Endothelial cell (in vitro differentiated cells): ENCODE data around the gene NXN. TPM values are rescaled to one million over a fixed set of nuclear protein-coding genes. Genes with fewer than 3 reads are reported as not detected.
"Not testable (repeated sequence)": the region's sequence is repeated elsewhere in the genome, so short reads cannot be mapped to it uniquely, and the experiment has no call there.

Source experiments
- DNase-seq: peaks from one replicate; pipeline ENCODE4 v3.0.0; 2021; ENCODE audit warnings: low spot score
- H3K27ac Mint-ChIP-seq: one replicate; pipeline ENCODE4 v1.8.0; 2021; ENCODE audit warnings: mixed read lengths, inconsistent platforms; ENCODE audit not compliant: unreplicated experiment
- H3K27me3 Mint-ChIP-seq: one replicate; pipeline ENCODE4 v1.8.0; 2021; ENCODE audit warnings: mild to moderate bottlenecking, moderate library complexity, mixed read lengths, inconsistent platforms; ENCODE audit not compliant: unreplicated experiment
- H3K36me3 Mint-ChIP-seq: one replicate; pipeline ENCODE4 v1.8.0; 2021; ENCODE audit warnings: mild to moderate bottlenecking, low read depth, mixed read lengths, inconsistent platforms; ENCODE audit not compliant: unreplicated experiment
- H3K4me1 Mint-ChIP-seq: one replicate; pipeline ENCODE4 v1.8.0; 2021; ENCODE audit warnings: mild to moderate bottlenecking, mixed read lengths, inconsistent platforms; ENCODE audit not compliant: unreplicated experiment
- H3K4me3 Mint-ChIP-seq: one replicate; pipeline ENCODE4 v1.8.0; 2021; ENCODE audit warnings: mild to moderate bottlenecking, mixed read lengths, inconsistent platforms; ENCODE audit not compliant: unreplicated experiment
- H3K9me3 Mint-ChIP-seq: one replicate; pipeline ENCODE4 v1.8.0; 2021; ENCODE audit warnings: mixed read lengths, inconsistent platforms; ENCODE audit not compliant: unreplicated experiment
- CTCF ChIP-seq: fragments of 200-600 bp; sonication (generic); IDR thresholded peaks from one replicate; pipeline ENCODE4 v1.5.0; 2021; ENCODE audit warnings: antibody characterized with exemption; ENCODE audit not compliant: unreplicated experiment
- total RNA-seq: library from RNA; stranded (reverse); fragmentation: NEBNext Ultra II Directional; extraction: Animal tissue kit (Norgen Biotek cat#: 25700); gene quantifications from one replicate; pipeline ENCODE4 v1.2.1, GENCODE V29; 2021; ENCODE audit not compliant: unreplicated experiment

Gene NXN
- total RNA-seq, 1 donor from 2014 or later, result 53.9 TPM

- TF ChIP-seq CTCF, result no peak
- H3K4me1 Mint-ChIP-seq, result peaks cover 31% of the 10 kb centered on the region
- DNase-seq, result no peak
- peaks cover 6% of the 10 kb centered on the region for H3K27me3 Mint-ChIP-seq
- H3K27ac Mint-ChIP-seq, result no peak overlapping the region
- H3K36me3 Mint-ChIP-seq, result peaks cover 4% of the 10 kb centered on the region
- peak overlapping the region; percentile 98 for H3K4me3 Mint-ChIP-seq
- no peaks in the 10 kb centered on the region for H3K9me3 Mint-ChIP-seq
Observed at GRCh38 chr17:977166-977565, 2.4 kb downstream of the NXN start.

GRCh38 chr17:976312-976711, 3.3 kb downstream of the NXN start:
- H3K9me3 Mint-ChIP-seq, result no peaks in the 10 kb centered on the region
- H3K27ac Mint-ChIP-seq, result no peak overlapping the region
- H3K4me3 Mint-ChIP-seq, result no peak overlapping the region
- TF ChIP-seq CTCF, result no peak
- H3K27me3 Mint-ChIP-seq, result peaks cover 4% of the 10 kb centered on the region
- peaks cover 4% of the 10 kb centered on the region for H3K36me3 Mint-ChIP-seq
- peaks cover 31% of the 10 kb centered on the region for H3K4me1 Mint-ChIP-seq
- no peak for DNase-seq

GRCh38 chr17:975371-975915, 4.1 kb downstream of the NXN start:
- no peak for TF ChIP-seq CTCF
- no peak overlapping the region for H3K4me3 Mint-ChIP-seq
- peaks cover 27% of the 10 kb centered on the region for H3K4me1 Mint-ChIP-seq
- no peak overlapping the region for H3K27ac Mint-ChIP-seq
- H3K27me3 Mint-ChIP-seq, result peaks cover 4% of the 10 kb centered on the region
- H3K9me3 Mint-ChIP-seq, result no peaks in the 10 kb centered on the region
- peaks cover 4% of the 10 kb centered on the region for H3K36me3 Mint-ChIP-seq
- no peak for DNase-seq

GRCh38 chr17:974778-975177, 4.8 kb downstream of the NXN start:
- H3K4me1 Mint-ChIP-seq, result peaks cover 23% of the 10 kb centered on the region
- not testable (repeated sequence) for H3K27me3 Mint-ChIP-seq, H3K4me3 Mint-ChIP-seq, H3K27ac Mint-ChIP-seq, H3K9me3 Mint-ChIP-seq, DNase-seq, H3K36me3 Mint-ChIP-seq

- Mint-ChIP-seq H3K9me3 (no peaks in the 10 kb centered on the region), H3K27me3 (peaks cover 4% of the 10 kb centered on the region), H3K36me3 (peaks cover 4% of the 10 kb centered on the region), H3K27ac (no peak overlapping the region), H3K4me3 (no peak overlapping the region), H3K4me1 (peaks cover 20% of the 10 kb centered on the region)
- no peak for TF ChIP-seq CTCF
- DNase-seq, result no peak
Observed at GRCh38 chr17:973053-973452, 6.5 kb downstream of the NXN start.

GRCh38 chr17:971861-972260, 7.7 kb downstream of the NXN start:
- H3K36me3 Mint-ChIP-seq, DNase-seq, H3K27ac Mint-ChIP-seq, H3K27me3 Mint-ChIP-seq, H3K9me3 Mint-ChIP-seq, H3K4me3 Mint-ChIP-seq: not testable (repeated sequence)
- H3K4me1 Mint-ChIP-seq, result peaks cover 11% of the 10 kb centered on the region
